ENCODE measurements around the gene TMEM170B. TPM values are rescaled to one million over a fixed set of nuclear protein-coding genes. Genes with fewer than 3 reads are reported as not detected.

Gene TMEM170B
- total and polyA plus RNA-seq, 9 of the 15 experiments (the other 6 are each of a cell fraction or from before 2014, with no cell fraction given): 0.03 to 0.11 (median 0.07) TPM

DNA sequence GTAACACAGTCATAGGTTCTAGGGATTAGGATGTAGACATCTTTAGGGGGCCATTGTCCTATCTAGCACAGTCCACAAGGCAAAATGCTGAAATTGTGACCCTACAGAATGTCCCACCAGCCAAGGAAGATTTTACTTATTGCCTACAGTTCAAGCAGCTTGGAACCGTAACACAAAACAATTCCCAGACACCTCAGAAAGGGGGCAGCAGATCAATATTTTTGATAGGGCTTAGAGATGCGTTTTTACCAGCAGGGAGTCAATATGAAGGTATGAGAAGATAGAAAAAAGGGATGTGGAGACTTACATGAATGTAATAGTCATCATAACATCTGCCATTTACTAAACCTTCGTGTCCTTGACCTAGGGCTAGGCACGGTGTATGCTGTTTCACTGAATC is 81.0 kb downstream of the TMEM170B start (continued):
- TF ChIP-seq, protein P1, sequence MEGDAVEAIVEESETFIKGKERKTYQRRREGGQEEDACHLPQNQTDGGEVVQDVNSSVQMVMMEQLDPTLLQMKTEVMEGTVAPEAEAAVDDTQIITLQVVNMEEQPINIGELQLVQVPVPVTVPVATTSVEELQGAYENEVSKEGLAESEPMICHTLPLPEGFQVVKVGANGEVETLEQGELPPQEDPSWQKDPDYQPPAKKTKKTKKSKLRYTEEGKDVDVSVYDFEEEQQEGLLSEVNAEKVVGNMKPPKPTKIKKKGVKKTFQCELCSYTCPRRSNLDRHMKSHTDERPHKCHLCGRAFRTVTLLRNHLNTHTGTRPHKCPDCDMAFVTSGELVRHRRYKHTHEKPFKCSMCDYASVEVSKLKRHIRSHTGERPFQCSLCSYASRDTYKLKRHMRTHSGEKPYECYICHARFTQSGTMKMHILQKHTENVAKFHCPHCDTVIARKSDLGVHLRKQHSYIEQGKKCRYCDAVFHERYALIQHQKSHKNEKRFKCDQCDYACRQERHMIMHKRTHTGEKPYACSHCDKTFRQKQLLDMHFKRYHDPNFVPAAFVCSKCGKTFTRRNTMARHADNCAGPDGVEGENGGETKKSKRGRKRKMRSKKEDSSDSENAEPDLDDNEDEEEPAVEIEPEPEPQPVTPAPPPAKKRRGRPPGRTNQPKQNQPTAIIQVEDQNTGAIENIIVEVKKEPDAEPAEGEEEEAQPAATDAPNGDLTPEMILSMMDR (IDR thresholded peaks at IDR 0.05 in 2 of 3, conservative IDR thresholded peaks at IDR 0.05 in 1 of 3; ENCODE audit: insufficient read depth in 2 of 3, low read depth in 1 of 3, low read length in 3 of 3): peak; percentile 46 to 59 (median 49); a peak in 5 of 6 replicates

DNA sequence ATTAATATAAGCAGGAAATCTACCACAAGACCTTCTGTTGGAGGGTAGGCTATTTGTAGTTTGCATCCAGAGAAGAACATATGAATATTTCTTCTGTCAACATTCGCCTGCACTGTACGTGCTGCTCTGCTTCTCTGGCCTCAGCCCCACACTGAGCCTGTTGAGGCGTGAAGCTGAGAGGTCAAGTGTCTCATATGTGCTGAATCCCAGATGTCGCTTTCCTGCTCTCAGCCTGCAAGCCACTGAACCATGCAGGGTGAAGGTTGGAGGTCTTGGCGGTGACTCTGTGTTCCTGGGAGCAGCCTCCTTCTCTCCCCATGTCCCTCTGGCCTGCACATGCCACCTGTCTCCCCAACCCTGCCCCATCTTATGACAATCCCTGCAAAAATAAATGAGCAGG is 83.6 kb downstream of the TMEM170B start:
- H3K36me3 ChIP-seq (ENCODE audit: control insufficient read depth, insufficient read depth, low read length): no peaks in the 10 kb centered on the region
- in situ Hi-C loops (cut with MboI): no loop called here
- no peak overlapping the region for H2AFZ ChIP-seq (ENCODE audit: low read depth, low read length)
- ATAC-seq (no peak), FAIRE-seq (no peak), DNase-seq (ENCODE audit: extremely low read depth in 1 of 4, low spot score in 3 of 4) (no peak)
- no peaks in the 10 kb centered on the region for H4K20me1 ChIP-seq (replicated peaks; ENCODE audit: control insufficient read depth, insufficient read depth, low read length)
- intact Hi-C loops (cut with micrococcal nuclease): no loop called here
- H3K79me2 ChIP-seq (ENCODE audit: control insufficient read depth, insufficient read depth, low read length): no peaks in the 10 kb centered on the region
- WGBS (ENCODE audit: insufficient coverage, low coverage, missing lambda C conversion rate): under 1% methylated on average over 5 of the region's 5 CpGs
- BruUV-seq (replicated peaks): no TSS peak
- no peak overlapping the region for H3K9ac ChIP-seq (ENCODE audit: insufficient read depth in 1 of 2, low read depth in 2 of 2, low read length in 2 of 2)
- POLR2A ChIA-PET: interaction anchor here (0.6 kb wide), 1 partner anchor 15 kb away, joined by 3 read pairs; no protein-coding TSS in a partner anchor
- no peak overlapping the region for H3K27ac ChIP-seq (ENCODE audit: extremely low read depth, low read depth, low read length)
- H3K27me3 ChIP-seq (ENCODE audit: control insufficient read depth in 2 of 2, insufficient read depth in 2 of 2, low read length in 2 of 2): peaks cover 13 to 20% of the 10 kb centered on the region in 2 experiments
- H3K4me2 ChIP-seq (ENCODE audit: insufficient read depth, low read length): no peak overlapping the region
- H3K9me1 ChIP-seq (ENCODE audit: control insufficient read depth, insufficient read depth, low read length): no peaks in the 10 kb centered on the region
- no peak overlapping the region for H3K4me3 ChIP-seq
- no peaks in the 10 kb centered on the region for H3K9me3 ChIP-seq (replicated peaks; ENCODE audit: control insufficient read depth, insufficient read depth, low read depth, low read length)
- CTCF ChIA-PET (ENCODE audit: low intra/inter-chr PET ratio): no interaction called here
- no peaks in the 10 kb centered on the region for H3K4me1 ChIP-seq (replicated peaks in 1 of 2; ENCODE audit: control insufficient read depth in 2 of 2, insufficient read depth in 2 of 2, low read length in 2 of 2)
- TF ChIP-seq MEF2A (IDR thresholded peaks at IDR 0.05; ENCODE audit: control insufficient read depth, low read depth, low read length) (no peak), PHF8 (IDR thresholded peaks at IDR 0.05; ENCODE audit: borderline replicate concordance, low read length) (no peak), ZKSCAN1 (IDR thresholded peaks at IDR 0.05; ENCODE audit: low read depth, low read length) (no peak)
- TF ChIP-seq, protein P2, sequence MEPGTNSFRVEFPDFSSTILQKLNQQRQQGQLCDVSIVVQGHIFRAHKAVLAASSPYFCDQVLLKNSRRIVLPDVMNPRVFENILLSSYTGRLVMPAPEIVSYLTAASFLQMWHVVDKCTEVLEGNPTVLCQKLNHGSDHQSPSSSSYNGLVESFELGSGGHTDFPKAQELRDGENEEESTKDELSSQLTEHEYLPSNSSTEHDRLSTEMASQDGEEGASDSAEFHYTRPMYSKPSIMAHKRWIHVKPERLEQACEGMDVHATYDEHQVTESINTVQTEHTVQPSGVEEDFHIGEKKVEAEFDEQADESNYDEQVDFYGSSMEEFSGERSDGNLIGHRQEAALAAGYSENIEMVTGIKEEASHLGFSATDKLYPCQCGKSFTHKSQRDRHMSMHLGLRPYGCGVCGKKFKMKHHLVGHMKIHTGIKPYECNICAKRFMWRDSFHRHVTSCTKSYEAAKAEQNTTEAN (CRISPR knock-in tag; IDR thresholded peaks at IDR 0.05): no peak
- TF ChIP-seq, protein P3, sequence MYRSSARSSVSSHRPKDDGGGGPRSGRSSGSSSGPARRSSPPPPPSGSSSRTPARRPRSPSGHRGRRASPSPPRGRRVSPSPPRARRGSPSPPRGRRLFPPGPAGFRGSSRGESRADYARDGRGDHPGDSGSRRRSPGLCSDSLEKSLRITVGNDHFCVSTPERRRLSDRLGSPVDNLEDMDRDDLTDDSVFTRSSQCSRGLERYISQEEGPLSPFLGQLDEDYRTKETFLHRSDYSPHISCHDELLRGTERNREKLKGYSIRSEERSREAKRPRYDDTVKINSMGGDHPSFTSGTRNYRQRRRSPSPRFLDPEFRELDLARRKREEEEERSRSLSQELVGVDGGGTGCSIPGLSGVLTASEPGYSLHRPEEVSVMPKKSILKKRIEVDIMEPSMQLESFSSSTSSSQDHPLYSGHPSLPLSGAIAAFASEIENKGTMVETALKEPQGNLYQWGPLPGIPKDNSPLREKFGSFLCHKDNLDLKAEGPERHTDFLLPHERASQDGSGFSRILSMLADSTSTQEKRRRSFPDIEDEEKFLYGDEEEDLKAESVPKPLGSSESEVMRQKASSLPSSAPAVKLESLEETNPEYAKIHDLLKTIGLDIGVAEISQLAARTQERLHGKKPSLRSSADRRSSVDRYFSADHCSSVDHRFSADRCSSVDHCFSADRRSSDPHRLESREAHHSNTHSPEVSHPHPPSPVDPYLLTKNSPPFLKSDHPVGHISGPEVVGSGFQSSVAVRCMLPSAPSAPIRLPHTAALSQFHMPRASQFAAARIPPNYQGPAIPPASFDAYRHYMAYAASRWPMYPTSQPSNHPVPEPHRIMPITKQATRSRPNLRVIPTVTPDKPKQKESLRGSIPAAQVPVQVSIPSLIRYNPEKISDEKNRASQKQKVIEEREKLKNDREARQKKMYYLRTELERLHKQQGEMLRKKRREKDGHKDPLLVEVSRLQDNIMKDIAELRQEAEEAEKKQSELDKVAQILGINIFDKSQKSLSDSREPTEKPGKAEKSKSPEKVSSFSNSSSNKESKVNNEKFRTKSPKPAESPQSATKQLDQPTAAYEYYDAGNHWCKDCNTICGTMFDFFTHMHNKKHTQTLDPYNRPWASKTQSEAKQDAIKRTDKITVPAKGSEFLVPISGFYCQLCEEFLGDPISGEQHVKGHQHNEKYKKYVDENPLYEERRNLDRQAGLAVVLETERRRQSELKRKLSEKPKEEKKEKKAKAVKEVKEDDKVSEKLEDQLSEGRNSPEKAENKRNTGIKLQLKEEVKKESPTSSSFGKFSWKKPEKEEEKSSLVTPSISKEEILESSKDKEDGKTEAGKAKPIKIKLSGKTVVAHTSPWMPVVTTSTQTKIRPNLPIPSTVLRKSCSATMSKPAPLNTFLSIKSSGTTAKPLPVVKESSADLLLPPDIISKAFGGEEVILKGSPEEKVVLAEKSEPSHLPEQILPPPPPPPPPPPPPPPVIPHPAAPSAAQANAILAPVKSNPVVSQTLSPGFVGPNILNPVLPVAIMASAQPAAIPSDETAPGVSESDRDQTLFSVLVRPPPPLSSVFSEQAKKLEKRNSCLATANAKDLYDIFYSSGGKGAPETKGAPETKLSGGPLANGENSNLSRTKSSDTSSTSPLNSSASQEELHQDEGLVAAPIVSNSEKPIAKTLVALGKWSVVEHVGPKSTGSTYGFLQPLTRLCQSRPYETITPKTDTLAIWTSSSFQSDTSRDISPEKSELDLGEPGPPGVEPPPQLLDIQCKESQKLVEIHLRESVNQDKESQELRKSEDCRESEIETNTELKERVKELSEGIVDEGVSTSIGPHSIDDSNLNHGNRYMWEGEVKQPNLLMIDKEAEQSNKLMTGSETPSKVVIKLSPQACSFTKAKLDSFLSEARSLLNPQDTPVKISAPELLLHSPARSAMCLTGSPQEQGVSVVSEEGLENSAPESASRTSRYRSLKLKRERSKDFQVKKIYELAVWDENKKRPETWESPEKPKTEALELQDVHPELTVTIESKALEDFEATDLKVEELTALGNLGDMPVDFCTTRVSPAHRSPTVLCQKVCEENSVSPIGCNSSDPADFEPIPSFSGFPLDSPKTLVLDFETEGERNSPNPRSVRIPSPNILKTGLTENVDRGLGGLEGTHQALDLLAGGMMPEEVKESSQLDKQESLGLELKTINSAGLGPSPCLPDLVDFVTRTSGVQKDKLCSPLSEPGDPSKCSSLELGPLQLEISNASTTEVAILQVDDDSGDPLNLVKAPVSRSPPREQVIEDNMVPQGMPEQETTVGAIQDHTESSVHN (IDR thresholded peaks at IDR 0.05; ENCODE audit: borderline replicate concordance in 1 of 2, low read depth in 1 of 2): no peak
- TF ChIP-seq, protein P4, sequence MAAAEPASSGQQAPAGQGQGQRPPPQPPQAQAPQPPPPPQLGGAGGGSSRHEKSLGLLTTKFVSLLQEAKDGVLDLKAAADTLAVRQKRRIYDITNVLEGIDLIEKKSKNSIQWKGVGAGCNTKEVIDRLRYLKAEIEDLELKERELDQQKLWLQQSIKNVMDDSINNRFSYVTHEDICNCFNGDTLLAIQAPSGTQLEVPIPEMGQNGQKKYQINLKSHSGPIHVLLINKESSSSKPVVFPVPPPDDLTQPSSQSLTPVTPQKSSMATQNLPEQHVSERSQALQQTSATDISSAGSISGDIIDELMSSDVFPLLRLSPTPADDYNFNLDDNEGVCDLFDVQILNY (CRISPR knock-in tag; IDR thresholded peaks at IDR 0.05): no peak

Measured in K562 (cell line).